ENCODE measurements around the gene TMA7. TPM values are rescaled to one million over a fixed set of nuclear protein-coding genes. Genes with fewer than 3 reads are reported as not detected.

Gene TMA7
- total and polyA plus RNA-seq, 9 of the 15 experiments (the other 6 are each of a cell fraction or from before 2014, with no cell fraction given) = 209 to 1,003 (median 486) TPM

DNA sequence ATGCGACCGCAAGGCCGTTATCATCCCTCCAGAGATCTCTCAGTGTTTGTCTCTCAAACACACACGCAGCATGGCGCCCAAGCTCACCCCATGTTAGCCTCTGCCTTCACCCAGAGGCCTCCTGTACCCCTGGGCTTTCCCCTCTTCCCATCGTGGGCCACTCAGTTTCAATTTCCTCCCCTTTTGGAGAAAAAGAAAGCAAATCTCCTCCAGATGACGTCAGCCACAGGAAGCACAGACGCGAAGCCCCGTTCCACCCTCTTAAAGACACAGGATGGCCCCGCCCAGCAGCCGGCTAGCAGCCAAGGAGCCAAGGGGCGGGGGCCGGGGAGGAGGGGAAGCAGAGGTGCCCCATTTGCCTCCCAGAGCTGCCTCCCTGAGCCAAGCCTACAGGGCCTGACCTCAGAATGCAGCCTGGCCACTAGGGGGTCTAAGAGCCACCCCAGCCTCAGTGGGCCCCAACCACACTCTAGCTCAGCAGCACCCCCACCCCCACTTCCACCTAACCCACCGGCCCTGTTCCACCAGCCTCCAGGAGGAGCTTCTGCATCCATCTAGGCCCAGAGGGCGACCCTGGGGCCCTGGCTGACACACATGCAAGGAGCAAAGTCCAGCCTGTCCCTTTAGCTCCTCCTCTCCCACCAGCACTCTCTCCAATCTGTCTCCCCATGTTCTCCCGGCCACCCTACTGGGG lies 33.0 kb downstream of the TMA7 start (continued):
- TF ChIP-seq, protein P1, sequence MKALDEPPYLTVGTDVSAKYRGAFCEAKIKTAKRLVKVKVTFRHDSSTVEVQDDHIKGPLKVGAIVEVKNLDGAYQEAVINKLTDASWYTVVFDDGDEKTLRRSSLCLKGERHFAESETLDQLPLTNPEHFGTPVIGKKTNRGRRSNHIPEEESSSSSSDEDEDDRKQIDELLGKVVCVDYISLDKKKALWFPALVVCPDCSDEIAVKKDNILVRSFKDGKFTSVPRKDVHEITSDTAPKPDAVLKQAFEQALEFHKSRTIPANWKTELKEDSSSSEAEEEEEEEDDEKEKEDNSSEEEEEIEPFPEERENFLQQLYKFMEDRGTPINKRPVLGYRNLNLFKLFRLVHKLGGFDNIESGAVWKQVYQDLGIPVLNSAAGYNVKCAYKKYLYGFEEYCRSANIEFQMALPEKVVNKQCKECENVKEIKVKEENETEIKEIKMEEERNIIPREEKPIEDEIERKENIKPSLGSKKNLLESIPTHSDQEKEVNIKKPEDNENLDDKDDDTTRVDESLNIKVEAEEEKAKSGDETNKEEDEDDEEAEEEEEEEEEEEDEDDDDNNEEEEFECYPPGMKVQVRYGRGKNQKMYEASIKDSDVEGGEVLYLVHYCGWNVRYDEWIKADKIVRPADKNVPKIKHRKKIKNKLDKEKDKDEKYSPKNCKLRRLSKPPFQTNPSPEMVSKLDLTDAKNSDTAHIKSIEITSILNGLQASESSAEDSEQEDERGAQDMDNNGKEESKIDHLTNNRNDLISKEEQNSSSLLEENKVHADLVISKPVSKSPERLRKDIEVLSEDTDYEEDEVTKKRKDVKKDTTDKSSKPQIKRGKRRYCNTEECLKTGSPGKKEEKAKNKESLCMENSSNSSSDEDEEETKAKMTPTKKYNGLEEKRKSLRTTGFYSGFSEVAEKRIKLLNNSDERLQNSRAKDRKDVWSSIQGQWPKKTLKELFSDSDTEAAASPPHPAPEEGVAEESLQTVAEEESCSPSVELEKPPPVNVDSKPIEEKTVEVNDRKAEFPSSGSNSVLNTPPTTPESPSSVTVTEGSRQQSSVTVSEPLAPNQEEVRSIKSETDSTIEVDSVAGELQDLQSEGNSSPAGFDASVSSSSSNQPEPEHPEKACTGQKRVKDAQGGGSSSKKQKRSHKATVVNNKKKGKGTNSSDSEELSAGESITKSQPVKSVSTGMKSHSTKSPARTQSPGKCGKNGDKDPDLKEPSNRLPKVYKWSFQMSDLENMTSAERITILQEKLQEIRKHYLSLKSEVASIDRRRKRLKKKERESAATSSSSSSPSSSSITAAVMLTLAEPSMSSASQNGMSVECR (CRISPR knock-in tag; IDR thresholded peaks at IDR 0.05) = no peak
- TF ChIP-seq ZC3H8 (IDR thresholded peaks at IDR 0.05) (no peak), TEAD1 (CRISPR knock-in tag; IDR thresholded peaks at IDR 0.05) (no peak), ZBTB7A (IDR thresholded peaks at IDR 0.05; ENCODE audit: borderline replicate concordance, control insufficient read depth, low read depth, low read length) (peak; percentile 70), POLR2H (tag; IDR thresholded peaks at IDR 0.05; ENCODE audit: low read depth) (no peak), ZFX (CRISPR knock-in tag; IDR thresholded peaks at IDR 0.05) (peak; percentile 88), CXXC5 (CRISPR knock-in tag; IDR thresholded peaks at IDR 0.05) (peak; percentile 52; the same call in 1 of the 2 replicates), ZNF57 (CRISPR knock-in tag; IDR thresholded peaks at IDR 0.05) (no peak), EP300 (IDR thresholded peaks at IDR 0.05; ENCODE audit: low read length) (no peak), TAF1 (IDR thresholded peaks at IDR 0.05; ENCODE audit: control insufficient read depth, extremely low read depth, insufficient read depth, low read length, severe bottlenecking) (peak; percentile 64)
- TF ChIP-seq, protein P2, sequence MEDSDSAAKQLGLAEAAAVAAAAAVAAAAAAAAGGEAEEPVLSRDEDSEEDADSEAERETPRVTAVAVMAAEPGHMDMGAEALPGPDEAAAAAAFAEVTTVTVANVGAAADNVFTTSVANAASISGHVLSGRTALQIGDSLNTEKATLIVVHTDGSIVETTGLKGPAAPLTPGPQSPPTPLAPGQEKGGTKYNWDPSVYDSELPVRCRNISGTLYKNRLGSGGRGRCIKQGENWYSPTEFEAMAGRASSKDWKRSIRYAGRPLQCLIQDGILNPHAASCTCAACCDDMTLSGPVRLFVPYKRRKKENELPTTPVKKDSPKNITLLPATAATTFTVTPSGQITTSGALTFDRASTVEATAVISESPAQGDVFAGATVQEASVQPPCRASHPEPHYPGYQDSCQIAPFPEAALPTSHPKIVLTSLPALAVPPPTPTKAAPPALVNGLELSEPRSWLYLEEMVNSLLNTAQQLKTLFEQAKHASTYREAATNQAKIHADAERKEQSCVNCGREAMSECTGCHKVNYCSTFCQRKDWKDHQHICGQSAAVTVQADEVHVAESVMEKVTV (CRISPR knock-in tag; IDR thresholded peaks at IDR 0.05) = no peak
- TF ChIP-seq, protein P3, sequence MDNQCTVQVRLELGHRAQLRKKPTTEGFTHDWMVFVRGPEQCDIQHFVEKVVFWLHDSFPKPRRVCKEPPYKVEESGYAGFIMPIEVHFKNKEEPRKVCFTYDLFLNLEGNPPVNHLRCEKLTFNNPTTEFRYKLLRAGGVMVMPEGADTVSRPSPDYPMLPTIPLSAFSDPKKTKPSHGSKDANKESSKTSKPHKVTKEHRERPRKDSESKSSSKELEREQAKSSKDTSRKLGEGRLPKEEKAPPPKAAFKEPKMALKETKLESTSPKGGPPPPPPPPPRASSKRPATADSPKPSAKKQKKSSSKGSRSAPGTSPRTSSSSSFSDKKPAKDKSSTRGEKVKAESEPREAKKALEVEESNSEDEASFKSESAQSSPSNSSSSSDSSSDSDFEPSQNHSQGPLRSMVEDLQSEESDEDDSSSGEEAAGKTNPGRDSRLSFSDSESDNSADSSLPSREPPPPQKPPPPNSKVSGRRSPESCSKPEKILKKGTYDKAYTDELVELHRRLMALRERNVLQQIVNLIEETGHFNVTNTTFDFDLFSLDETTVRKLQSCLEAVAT (IDR thresholded peaks at IDR 0.05) = peak; percentile 36 to 68; a peak in 1 of 4 replicates
- TF ChIP-seq, protein P4, sequence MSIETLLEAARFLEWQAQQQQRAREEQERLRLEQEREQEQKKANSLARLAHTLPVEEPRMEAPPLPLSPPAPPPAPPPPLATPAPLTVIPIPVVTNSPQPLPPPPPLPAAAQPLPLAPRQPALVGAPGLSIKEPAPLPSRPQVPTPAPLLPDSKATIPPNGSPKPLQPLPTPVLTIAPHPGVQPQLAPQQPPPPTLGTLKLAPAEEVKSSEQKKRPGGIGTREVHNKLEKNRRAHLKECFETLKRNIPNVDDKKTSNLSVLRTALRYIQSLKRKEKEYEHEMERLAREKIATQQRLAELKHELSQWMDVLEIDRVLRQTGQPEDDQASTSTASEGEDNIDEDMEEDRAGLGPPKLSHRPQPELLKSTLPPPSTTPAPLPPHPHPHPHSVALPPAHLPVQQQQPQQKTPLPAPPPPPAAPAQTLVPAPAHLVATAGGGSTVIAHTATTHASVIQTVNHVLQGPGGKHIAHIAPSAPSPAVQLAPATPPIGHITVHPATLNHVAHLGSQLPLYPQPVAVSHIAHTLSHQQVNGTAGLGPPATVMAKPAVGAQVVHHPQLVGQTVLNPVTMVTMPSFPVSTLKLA (conservative IDR thresholded peaks at IDR 0.05) = peak; percentile 76 to 83
- TF ChIP-seq, protein P5, sequence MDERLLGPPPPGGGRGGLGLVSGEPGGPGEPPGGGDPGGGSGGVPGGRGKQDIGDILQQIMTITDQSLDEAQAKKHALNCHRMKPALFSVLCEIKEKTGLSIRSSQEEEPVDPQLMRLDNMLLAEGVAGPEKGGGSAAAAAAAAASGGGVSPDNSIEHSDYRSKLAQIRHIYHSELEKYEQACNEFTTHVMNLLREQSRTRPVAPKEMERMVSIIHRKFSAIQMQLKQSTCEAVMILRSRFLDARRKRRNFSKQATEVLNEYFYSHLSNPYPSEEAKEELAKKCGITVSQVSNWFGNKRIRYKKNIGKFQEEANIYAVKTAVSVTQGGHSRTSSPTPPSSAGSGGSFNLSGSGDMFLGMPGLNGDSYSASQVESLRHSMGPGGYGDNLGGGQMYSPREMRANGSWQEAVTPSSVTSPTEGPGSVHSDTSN (CRISPR knock-in tag; IDR thresholded peaks at IDR 0.05; ENCODE audit: low read depth) = no peak
- TF ChIP-seq, protein P5 (tag; conservative IDR thresholded peaks at IDR 0.05; ENCODE audit: low read depth) = no peak

All from K562 (cell line).